ENCODE data around the gene ELF5. TPM values are rescaled to one million over a fixed set of nuclear protein-coding genes. Genes with fewer than 3 reads are reported as not detected.

The ELF5 gene
- total and polyA plus RNA-seq, 2 of the 13 experiments (the other 11 are each of a cell fraction or from before 2014, with no cell fraction given): 0.51 to 2.6 TPM

GRCh38 chr11:34438529-34439507 is 74.8 kb downstream of the ELF5 start, which contains the start of gene CAT (continued):
- TF ChIP-seq ZNF362 (CRISPR knock-in tag; IDR thresholded peaks at IDR 0.05; ENCODE audit: borderline replicate concordance): no peak
- TF ChIP-seq BCL6 (CRISPR knock-in tag; IDR thresholded peaks at IDR 0.05): peak; percentile 40; the same call in 1 of the 2 replicates
- TF ChIP-seq ZNF615 (CRISPR knock-in tag; IDR thresholded peaks at IDR 0.05; ENCODE audit: borderline replicate concordance): no peak
- no peak for TF ChIP-seq JUNB (CRISPR knock-in tag; IDR thresholded peaks at IDR 0.05; ENCODE audit: borderline replicate concordance)
- TF ChIP-seq ZSCAN30 (CRISPR knock-in tag; IDR thresholded peaks at IDR 0.05): no peak
- no peak for TF ChIP-seq KAT2B (IDR thresholded peaks at IDR 0.05; ENCODE audit: borderline replicate concordance, low read depth, low read length)
- peak; percentile 97 for TF ChIP-seq ZFX (CRISPR knock-in tag; IDR thresholded peaks at IDR 0.05; ENCODE audit: low read depth)
- TF ChIP-seq ATF1 (CRISPR knock-in tag; IDR thresholded peaks at IDR 0.05): no peak
- 0 out of 2 replicates have a peak, but pooled peaks have one; percentile 51 for TF ChIP-seq NR2C2 (CRISPR knock-in tag; IDR thresholded peaks at IDR 0.05; ENCODE audit: borderline replicate concordance)
- TF ChIP-seq KLF11 (CRISPR knock-in tag; IDR thresholded peaks at IDR 0.05): no peak
- TF ChIP-seq ZNF670 (CRISPR knock-in tag; IDR thresholded peaks at IDR 0.05; ENCODE audit: borderline replicate concordance): no peak
- TF ChIP-seq ZNF773 (CRISPR knock-in tag; IDR thresholded peaks at IDR 0.05; ENCODE audit: borderline replicate concordance): no peak
- TF ChIP-seq CREM (IDR thresholded peaks at IDR 0.05): peak; percentile 24; the same call in 1 of the 2 replicates
- TF ChIP-seq CREM (CRISPR knock-in tag; IDR thresholded peaks at IDR 0.05): no peak
- no peak for TF ChIP-seq HIC2 (CRISPR knock-in tag; IDR thresholded peaks at IDR 0.05; ENCODE audit: low read depth)
- TF ChIP-seq RAD51 (IDR thresholded peaks at IDR 0.05; ENCODE audit: borderline replicate concordance): no peak
- peak; percentile 92 for TF ChIP-seq MXD1 (CRISPR knock-in tag; IDR thresholded peaks at IDR 0.05)
- no peak for TF ChIP-seq TFAP4 (IDR thresholded peaks at IDR 0.05; ENCODE audit: borderline replicate concordance, low read depth)
- TF ChIP-seq TGIF2 (CRISPR knock-in tag; IDR thresholded peaks at IDR 0.05): peak; percentile 43
- 0 out of 2 replicates have a peak, but pooled peaks have one; percentile 65 for TF ChIP-seq PCBP1 (IDR thresholded peaks at IDR 0.05; ENCODE audit: borderline replicate concordance, low read depth, low read length)
- no peak for TF ChIP-seq ZNF326 (CRISPR knock-in tag; IDR thresholded peaks at IDR 0.05; ENCODE audit: borderline replicate concordance)
- TF ChIP-seq MLX (CRISPR knock-in tag; IDR thresholded peaks at IDR 0.05): no peak
- TF ChIP-seq ZNF260 (CRISPR knock-in tag; IDR thresholded peaks at IDR 0.05; ENCODE audit: borderline replicate concordance, low read depth): no peak
- TF ChIP-seq ZNF350 (CRISPR knock-in tag; IDR thresholded peaks at IDR 0.05; ENCODE audit: borderline replicate concordance, low read depth): peak; percentile 78

All from HepG2 (cell line).